Anterior cingulate cortex (tissue), 58 donors: Measurements from ENCODE around the gene MCEE.
"Not testable (repeated sequence)": the region's sequence is repeated elsewhere in the genome, so short reads cannot be mapped to it uniquely, and the experiment has no call there.

Experiments used
- DNase-seq, 58 donors: peaks; one replicate each; lab custom pipeline; 2025; lab: John Stamatoyannopoulos, UW

The MCEE gene

GRCh38 chr2:71129114-71129901 lies 721 bp downstream of the MCEE start:
- peak in 1 of 58 donors; percentile 65 for DNase-seq

GRCh38 chr2:71126957-71127356 lies 3.1 kb downstream of the MCEE start:
- no peak for DNase-seq

- DNase-seq = no peak
These were observed 4.3 kb downstream of the MCEE start for GRCh38 chr2:71125506-71126294.

- DNase-seq = no peak
These were observed 7.4 kb downstream of the MCEE start for GRCh38 chr2:71122387-71123298.

- no peak for DNase-seq
These were observed 8.6 kb downstream of the MCEE start for GRCh38 chr2:71121479-71121878.

GRCh38 chr2:71120195-71120594 lies 9.8 kb downstream of the MCEE start:
- no peak for DNase-seq

- no peak for DNase-seq
These were observed 13.0 kb downstream of the MCEE start for GRCh38 chr2:71117063-71117462.

GRCh38 chr2:71113843-71114242 lies 16.2 kb downstream of the MCEE start:
- DNase-seq = no peak

GRCh38 chr2:71108091-71108490 lies 21.9 kb downstream of the MCEE start:
- no peak for DNase-seq

GRCh38 chr2:71106463-71106862 lies 23.6 kb downstream of the MCEE start:
- not testable (repeated sequence) for DNase-seq

- DNase-seq = no peak
These were observed 26.2 kb downstream of the MCEE start for GRCh38 chr2:71103809-71104208.

GRCh38 chr2:71102981-71103681 lies 26.9 kb downstream of the MCEE start:
- no peak for DNase-seq

- DNase-seq = no peak
These were observed 28.4 kb downstream of the MCEE start for GRCh38 chr2:71101656-71102055.

GRCh38 chr2:71100195-71100964 lies 29.6 kb downstream of the MCEE start:
- peak in 10 of 58 donors; percentile 1 to 23 (median 11) for DNase-seq

- not testable (repeated sequence) for DNase-seq
These were observed 37.4 kb downstream of the MCEE start for GRCh38 chr2:71092491-71093260.

- DNase-seq = not testable (repeated sequence)
These were observed 38.2 kb downstream of the MCEE start for GRCh38 chr2:71091808-71092207.

- DNase-seq = not testable (repeated sequence)
These were observed 40.6 kb downstream of the MCEE start for GRCh38 chr2:71089475-71089874.

GRCh38 chr2:71085325-71086003 lies 44.6 kb downstream of the MCEE start:
- DNase-seq = not testable (repeated sequence)
